Inflammatory macrophage treated with lipopolysaccharide for 1 hour (primary cell): ENCODE results near the gene LHX6.

Source experiments
- DNase-seq, 2 donors: peaks; one replicate each; pipeline ENCODE4 v3.0.0-alpha.2; 2020 to 2022

Gene LHX6

DNA sequence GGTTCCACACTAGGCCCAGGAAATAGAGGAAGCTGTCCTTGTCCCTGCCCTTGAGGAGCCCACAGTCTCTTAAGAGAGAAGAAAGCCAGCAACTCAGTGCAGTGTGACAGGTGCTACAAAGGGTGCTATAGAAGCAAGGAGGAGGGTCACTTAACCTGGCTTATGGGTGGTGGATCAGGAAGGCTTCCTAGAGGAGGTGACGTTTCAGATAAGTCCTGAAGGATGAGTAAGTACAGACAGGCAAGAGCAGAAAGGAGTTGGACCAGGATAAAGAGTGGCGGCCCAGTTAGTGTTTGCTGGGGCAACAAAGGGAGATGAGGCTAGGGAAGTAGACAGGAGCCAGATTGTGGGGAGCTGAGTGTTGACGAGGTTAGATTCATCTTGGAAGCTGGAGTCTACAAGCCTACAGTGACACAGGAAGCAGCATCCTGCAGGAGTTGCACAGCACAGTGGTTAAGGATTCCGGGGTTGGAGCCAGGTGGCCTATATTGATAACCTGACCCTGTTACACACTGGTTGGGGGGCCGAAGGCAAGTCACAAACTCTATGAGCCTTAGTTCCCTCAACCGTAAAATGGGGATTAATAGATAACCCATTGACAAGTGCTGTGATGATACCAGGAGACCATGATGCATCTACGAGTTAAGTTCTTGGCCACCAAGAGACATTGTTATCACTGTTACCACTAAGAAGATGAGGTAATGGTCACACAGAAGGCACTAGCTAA is 5.4 kb upstream of the LHX6 start:
- no peak for DNase-seq

- DNase-seq: no peak
Observed at GRCh38 chr9:122232796-122233306, 4.1 kb upstream of the LHX6 start.

DNA sequence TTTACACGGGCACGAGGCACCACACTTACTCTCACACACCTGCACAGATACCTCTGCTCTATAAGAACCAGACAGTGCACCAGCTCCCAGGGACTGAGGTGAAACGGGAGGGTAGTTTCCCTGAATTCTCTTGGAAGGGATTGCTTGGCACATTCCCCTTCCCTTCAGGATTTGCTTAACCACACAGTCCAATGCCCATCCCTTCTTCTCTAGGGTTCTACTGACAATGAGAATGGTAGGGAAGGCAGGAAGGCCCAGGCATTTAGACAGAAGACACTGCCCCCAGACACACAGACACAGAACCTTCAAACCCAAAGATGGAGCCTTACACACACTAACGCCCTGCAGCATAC is 704 bp upstream of the LHX6 start:
- no peak for DNase-seq

GRCh38 chr9:122228191-122228567 is 578 bp downstream of the LHX6 start:
- no peak for DNase-seq

DNA sequence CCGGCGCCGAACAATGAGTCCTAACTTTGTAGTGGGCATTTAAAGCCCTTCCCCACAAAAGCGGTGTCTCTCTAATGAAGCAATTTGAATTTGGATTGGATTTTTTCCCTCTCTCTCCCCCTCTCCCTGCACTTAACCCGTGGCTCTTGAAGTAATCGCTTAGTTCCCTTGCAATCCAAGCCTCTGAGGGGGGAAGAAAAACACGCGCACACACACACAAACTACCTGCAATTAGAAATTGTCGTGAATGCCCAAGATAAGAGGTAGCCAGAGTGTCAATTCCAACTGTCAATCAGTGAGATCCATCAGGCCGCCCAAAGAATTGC is 1.2 kb downstream of the LHX6 start:
- DNase-seq: no peak

GRCh38 chr9:122226758-122227574 is 1.8 kb downstream of the LHX6 start:
- no peak for DNase-seq

GRCh38 chr9:122226142-122226757 is 2.5 kb downstream of the LHX6 start:
- no peak for DNase-seq

GRCh38 chr9:122225312-122226141 is 3.2 kb downstream of the LHX6 start:
- DNase-seq: no peak

GRCh38 chr9:122223435-122223834 is 5.3 kb downstream of the LHX6 start:
- no peak for DNase-seq

- DNase-seq: peak; percentile 47 to 54
Observed at GRCh38 chr9:122222791-122223190, 6.0 kb downstream of the LHX6 start.

DNA sequence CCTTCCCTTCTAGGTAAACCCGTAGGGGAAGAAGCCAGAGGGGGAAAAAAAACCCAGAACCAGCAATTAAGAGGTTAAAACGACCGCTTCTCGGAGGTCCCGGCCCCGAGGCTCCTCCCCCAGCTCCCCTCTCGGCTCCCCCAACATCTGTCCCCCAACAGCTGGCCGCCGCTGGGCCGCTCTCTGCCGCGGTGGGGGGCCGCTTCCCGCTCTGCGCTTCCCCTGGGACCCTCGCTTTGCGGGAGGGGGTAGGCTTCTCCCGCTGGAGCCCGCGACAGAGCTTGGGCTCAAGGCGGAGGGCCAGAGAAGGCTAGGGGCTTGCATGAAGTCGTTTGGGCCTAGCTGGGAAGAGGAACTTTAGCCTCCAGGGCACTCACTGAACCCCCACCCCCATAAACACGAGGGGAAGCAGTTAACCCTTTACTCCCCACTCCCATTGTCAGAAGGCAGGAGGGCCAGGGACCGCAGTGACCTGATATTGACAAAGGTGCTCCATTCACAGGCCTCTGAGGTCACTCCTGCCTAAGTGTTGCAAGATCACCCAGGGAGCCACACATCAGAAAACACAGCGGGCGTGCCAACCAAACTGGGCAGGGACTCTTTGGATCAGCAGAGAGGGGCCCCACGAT is 7.5 kb downstream of the LHX6 start:
- no peak for DNase-seq

- no peak for DNase-seq
Observed at GRCh38 chr9:122220673-122221182, 8.0 kb downstream of the LHX6 start.

DNA sequence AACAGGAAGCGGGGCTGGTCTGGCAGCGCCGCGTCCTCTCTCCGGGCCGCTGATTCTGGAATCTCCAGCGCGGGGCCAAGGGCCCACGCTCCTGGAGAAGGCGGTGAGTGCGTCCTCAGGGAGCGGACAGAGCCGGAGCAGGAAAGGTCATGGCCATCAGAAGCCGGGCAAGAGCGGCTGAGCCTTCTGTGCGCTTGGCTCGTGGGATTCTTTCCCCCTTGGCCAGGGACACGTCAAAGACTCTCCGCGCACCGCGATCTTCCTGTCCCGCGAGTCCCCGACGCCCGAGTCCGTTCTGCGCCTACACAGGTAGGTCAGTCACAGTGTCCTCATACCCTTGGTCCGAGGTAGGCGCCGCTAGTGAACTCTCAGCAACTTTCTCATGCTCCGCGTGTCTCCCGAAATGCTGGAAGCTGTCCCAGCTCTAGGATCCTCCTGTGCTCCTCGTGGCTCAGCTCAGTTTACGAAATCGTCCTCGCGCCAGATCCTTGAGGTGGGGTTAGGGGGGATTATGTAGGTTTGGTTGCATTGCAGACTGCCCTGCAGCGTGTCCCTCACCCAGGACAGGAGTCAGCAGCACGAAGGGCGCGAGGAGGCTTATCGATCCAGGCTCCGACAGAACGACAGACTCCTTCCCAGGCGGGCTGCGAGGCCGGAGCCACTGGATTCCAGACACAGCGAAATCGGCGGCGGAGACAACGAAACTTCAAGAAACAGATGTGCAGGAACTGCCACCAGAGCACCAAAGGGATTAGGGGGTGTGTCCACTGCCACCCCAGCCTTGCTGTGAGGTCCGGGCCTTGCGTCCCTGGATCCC is 8.7 kb downstream of the LHX6 start:
- no peak for DNase-seq

- no peak for DNase-seq
Observed at GRCh38 chr9:122218935-122219855, 9.6 kb downstream of the LHX6 start.

- no peak for DNase-seq
Observed at GRCh38 chr9:122218071-122218934, 10.5 kb downstream of the LHX6 start.

- no peak for DNase-seq
Observed at GRCh38 chr9:122217640-122218039, 11.1 kb downstream of the LHX6 start.

DNA sequence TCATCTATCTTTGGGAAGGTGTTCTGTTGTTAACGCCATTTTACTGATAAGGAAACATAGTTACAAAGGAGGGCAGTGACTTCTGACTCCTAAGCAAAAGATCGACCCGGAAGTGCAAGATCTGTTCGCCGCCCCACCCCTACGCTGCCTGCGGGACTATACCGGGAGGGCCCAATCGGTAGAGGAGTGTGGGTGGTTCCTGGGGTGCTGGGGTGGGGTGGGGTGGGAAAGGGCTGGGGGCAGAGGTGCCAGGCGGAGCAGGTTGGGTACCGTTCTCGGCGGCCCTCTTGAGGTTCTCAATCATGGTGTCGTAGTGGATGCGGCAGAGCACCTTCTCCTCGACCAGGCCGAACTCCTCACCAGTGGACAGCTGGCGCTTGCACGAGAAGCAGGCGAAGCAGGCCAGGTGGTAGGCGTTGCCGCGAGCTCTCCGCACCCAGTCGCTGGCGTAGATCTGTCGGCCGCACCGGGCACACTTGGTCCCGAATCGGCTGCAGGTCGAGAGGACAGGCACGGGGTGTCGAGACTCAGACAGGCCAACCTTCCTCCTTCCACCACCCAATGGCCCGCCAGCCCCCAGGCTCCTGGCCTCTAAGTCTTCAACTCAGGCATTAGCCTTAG is 11.8 kb downstream of the LHX6 start:
- no peak for DNase-seq

DNA sequence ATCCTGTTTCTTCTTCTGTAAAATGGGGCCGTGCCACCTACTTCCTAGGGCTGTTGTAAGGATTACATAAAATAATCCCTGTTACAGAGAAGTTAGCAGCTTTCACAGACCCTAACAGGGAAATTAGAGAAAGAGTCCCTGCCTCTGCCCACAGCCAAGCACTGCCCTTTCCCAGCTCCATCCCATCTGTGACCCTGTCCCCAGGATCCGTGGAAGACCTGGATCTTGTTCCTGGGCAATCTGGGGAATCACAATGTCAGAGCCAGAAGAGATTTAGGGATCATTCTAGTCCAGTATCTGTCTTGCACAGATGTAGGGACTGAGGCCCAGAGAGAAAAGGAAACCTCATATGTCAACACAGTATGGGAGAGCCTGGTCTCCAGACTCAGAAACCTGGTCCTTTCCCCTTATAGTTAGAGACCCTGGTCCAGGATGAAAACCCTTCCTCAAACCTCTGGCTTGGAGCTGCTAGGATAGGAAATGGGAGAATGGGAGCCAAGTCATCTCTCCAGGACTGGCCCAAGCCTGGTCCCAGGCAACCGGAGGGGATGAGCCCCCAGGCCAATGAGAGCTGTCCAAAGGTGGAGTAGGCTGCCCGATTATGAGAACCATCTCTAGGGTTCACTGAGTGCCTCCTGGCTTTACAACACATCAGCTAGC is 12.5 kb downstream of the LHX6 start:
- no peak for DNase-seq
